ENCODE measurements around the gene GPR37L1. TPM values are rescaled to one million over a fixed set of nuclear protein-coding genes. Genes with fewer than 3 reads are reported as not detected.
"Not testable (repeated sequence)": the region's sequence is repeated elsewhere in the genome, so short reads cannot be mapped to it uniquely, and the experiment has no call there.

GPR37L1 gene
- total RNA-seq, 5 donors from 2014 or later (not counting 1 experiment from before 2014, with no cell fraction given), result not detected

- DNase-seq, result no peak
- ATAC-seq (replicated peaks in 1 of 4), result no peak
- WGBS (ENCODE audit: insufficient coverage), result 95% methylated on average over 27 of the region's 29 CpGs
- H3K27me3 ChIP-seq (replicated peaks in 1 of 2; ENCODE audit: control insufficient read depth in 2 of 2, extremely low read depth in 1 of 2, insufficient read depth in 2 of 2, low read length in 1 of 2), result peaks cover 0 to 9% of the 10 kb centered on the region in 2 experiments
- Mint-ChIP-seq H3K4me3 (no peak overlapping the region), H3K36me3 (no peaks in the 10 kb centered on the region), H3K27me3 (no peaks in the 10 kb centered on the region), H3K4me1 (no peaks in the 10 kb centered on the region), H3K27ac (no peak overlapping the region), H3K9me3 (no peaks in the 10 kb centered on the region)
- no peak overlapping the region for H3K27ac ChIP-seq (ENCODE audit: low read length)
- ChIA-PET CTCF (interaction anchor here in 1 of 2 donors (0.8 to 1.0 kb wide), 3 partner anchors 17 to 42 kb away, joined by 3 to 4 read pairs (median 3); partner anchors contain the start of gene PTPN7), POLR2A (no interaction called here)
- no peaks in the 10 kb centered on the region for H3K9me3 ChIP-seq
- no peaks in the 10 kb centered on the region for H3K36me3 ChIP-seq (ENCODE audit: control insufficient read depth in 2 of 2, extremely low read depth in 1 of 2, insufficient read depth in 1 of 2, low read length in 1 of 2)
- H3K4me1 ChIP-seq (ENCODE audit: control insufficient read depth in 1 of 2, extremely low read depth in 1 of 2, insufficient read depth in 2 of 2, low read length in 2 of 2), result no peaks in the 10 kb centered on the region
- no peak overlapping the region for H3K4me3 ChIP-seq (ENCODE audit: control insufficient read depth in 1 of 2, extremely low read depth in 1 of 2, low read length in 1 of 2)
These were observed 54.5 kb downstream of the GPR37L1 start for GRCh38 chr1:202176949-202177927.

GRCh38 chr1:202179828-202180750 lies 57.4 kb downstream of the GPR37L1 start:
- no peak overlapping the region for H3K27ac ChIP-seq (ENCODE audit: low read length)
- Mint-ChIP-seq H3K36me3 (no peaks in the 10 kb centered on the region), H3K4me1 (peaks cover 11 to 12% (median 12%) of the 10 kb centered on the region in 3 donors), H3K27me3 (peaks cover 0 to 4% of the 10 kb centered on the region in 2 donors), H3K27ac (no peak overlapping the region), H3K9me3 (no peaks in the 10 kb centered on the region), H3K4me3 (no peak overlapping the region)
- H3K4me1 ChIP-seq (ENCODE audit: control insufficient read depth in 1 of 2, extremely low read depth in 1 of 2, insufficient read depth in 2 of 2, low read length in 2 of 2), result peaks cover 0 to 9% of the 10 kb centered on the region in 2 experiments
- peaks cover 0 to 22% of the 10 kb centered on the region in 2 experiments for H3K27me3 ChIP-seq (replicated peaks in 1 of 2; ENCODE audit: control insufficient read depth in 2 of 2, extremely low read depth in 1 of 2, insufficient read depth in 2 of 2, low read length in 1 of 2)
- no peak for DNase-seq
- ATAC-seq (replicated peaks in 1 of 4), result no peak
- ChIA-PET CTCF (interaction anchor here in 1 of 2 donors (1.3 kb wide), 1 partner anchor 13 kb away, joined by 3 read pairs; no protein-coding TSS in a partner anchor), POLR2A (no interaction called here)
- H3K9me3 ChIP-seq, result no peaks in the 10 kb centered on the region
- 85% methylated on average over 14 of the region's 19 CpGs for WGBS (ENCODE audit: insufficient coverage)
- no peaks in the 10 kb centered on the region for H3K36me3 ChIP-seq (ENCODE audit: control insufficient read depth in 2 of 2, extremely low read depth in 1 of 2, insufficient read depth in 1 of 2, low read length in 1 of 2)
- H3K4me3 ChIP-seq (ENCODE audit: control insufficient read depth in 1 of 2, extremely low read depth in 1 of 2, low read length in 1 of 2), result no peak overlapping the region

- H3K9me3 ChIP-seq; H3K9me3 Mint-ChIP-seq; CTCF ChIA-PET; H3K36me3 ChIP-seq (ENCODE audit: control insufficient read depth in 2 of 2, extremely low read depth in 1 of 2, insufficient read depth in 1 of 2, low read length in 1 of 2); DNase-seq; H3K4me3 ChIP-seq (ENCODE audit: control insufficient read depth in 1 of 2, extremely low read depth in 1 of 2, low read length in 1 of 2); H3K27ac Mint-ChIP-seq; POLR2A ChIA-PET; ATAC-seq (replicated peaks in 1 of 4); H3K27me3 Mint-ChIP-seq; H3K4me3 Mint-ChIP-seq; H3K27ac ChIP-seq (ENCODE audit: low read length); H3K36me3 Mint-ChIP-seq: not testable (repeated sequence)
- 100% methylated on average over 1 of the region's 2 CpGs for WGBS (ENCODE audit: insufficient coverage)
- Histone ChIP-seq H3K27me3 (replicated peaks in 1 of 2; ENCODE audit: control insufficient read depth in 2 of 2, extremely low read depth in 1 of 2, insufficient read depth in 2 of 2, low read length in 1 of 2) (peaks cover 0 to 26% of the 10 kb centered on the region in 2 experiments), H3K4me1 (ENCODE audit: control insufficient read depth in 1 of 2, extremely low read depth in 1 of 2, insufficient read depth in 2 of 2, low read length in 2 of 2) (peaks cover 0 to 12% of the 10 kb centered on the region in 2 experiments)
- peaks cover 11 to 12% (median 12%) of the 10 kb centered on the region in 3 donors for H3K4me1 Mint-ChIP-seq
These were observed 58.0 kb downstream of the GPR37L1 start for GRCh38 chr1:202180751-202181139.

GRCh38 chr1:202181586-202181985 lies 58.9 kb downstream of the GPR37L1 start:
- Histone ChIP-seq H3K4me3 (ENCODE audit: control insufficient read depth in 1 of 2, extremely low read depth in 1 of 2, low read length in 1 of 2) (no peak overlapping the region), H3K4me1 (ENCODE audit: control insufficient read depth in 1 of 2, extremely low read depth in 1 of 2, insufficient read depth in 2 of 2, low read length in 2 of 2) (peaks cover 0 to 12% of the 10 kb centered on the region in 2 experiments), H3K27me3 (replicated peaks in 1 of 2; ENCODE audit: control insufficient read depth in 2 of 2, extremely low read depth in 1 of 2, insufficient read depth in 2 of 2, low read length in 1 of 2) (peaks cover 0 to 30% of the 10 kb centered on the region in 2 experiments), H3K9me3 (no peaks in the 10 kb centered on the region), H3K27ac (ENCODE audit: low read length) (no peak overlapping the region), H3K36me3 (ENCODE audit: control insufficient read depth in 2 of 2, extremely low read depth in 1 of 2, insufficient read depth in 1 of 2, low read length in 1 of 2) (no peaks in the 10 kb centered on the region)
- 86% methylated on average over 2 of the region's 7 CpGs for WGBS (ENCODE audit: insufficient coverage)
- Mint-ChIP-seq H3K4me1 (peaks cover 11 to 12% (median 12%) of the 10 kb centered on the region in 3 donors), H3K27ac (no peak overlapping the region), H3K27me3 (peaks cover 0 to 5% of the 10 kb centered on the region in 2 donors), H3K36me3 (no peaks in the 10 kb centered on the region), H3K9me3 (no peaks in the 10 kb centered on the region), H3K4me3 (no peak overlapping the region)
- ATAC-seq (replicated peaks in 1 of 4) (no peak), DNase-seq (no peak)
- ChIA-PET POLR2A (no interaction called here), CTCF (no interaction called here)

- Mint-ChIP-seq H3K4me1 (peaks cover 11 to 12% (median 12%) of the 10 kb centered on the region in 3 donors), H3K36me3 (no peaks in the 10 kb centered on the region), H3K9me3 (no peaks in the 10 kb centered on the region), H3K4me3 (no peak overlapping the region), H3K27me3 (peaks cover 0 to 5% of the 10 kb centered on the region in 2 donors), H3K27ac (no peak overlapping the region)
- Histone ChIP-seq H3K4me1 (ENCODE audit: control insufficient read depth in 1 of 2, extremely low read depth in 1 of 2, insufficient read depth in 2 of 2, low read length in 2 of 2) (peaks cover 0 to 12% of the 10 kb centered on the region in 2 experiments), H3K27ac (ENCODE audit: low read length) (no peak overlapping the region), H3K36me3 (ENCODE audit: control insufficient read depth in 2 of 2, extremely low read depth in 1 of 2, insufficient read depth in 1 of 2, low read length in 1 of 2) (no peaks in the 10 kb centered on the region), H3K9me3 (no peaks in the 10 kb centered on the region), H3K27me3 (replicated peaks in 1 of 2; ENCODE audit: control insufficient read depth in 2 of 2, extremely low read depth in 1 of 2, insufficient read depth in 2 of 2, low read length in 1 of 2) (peaks cover 0 to 37% of the 10 kb centered on the region in 2 experiments), H3K4me3 (ENCODE audit: control insufficient read depth in 1 of 2, extremely low read depth in 1 of 2, low read length in 1 of 2) (no peak overlapping the region)
- CTCF ChIA-PET, result interaction anchor here in 1 of 2 donors (1.2 kb wide), 1 partner anchor 11 kb away, joined by 3 read pairs; no protein-coding TSS in a partner anchor
- WGBS (ENCODE audit: insufficient coverage), result 85% methylated on average over 7 of the region's 8 CpGs
- ATAC-seq (replicated peaks in 1 of 4) (no peak), DNase-seq (no peak)
- POLR2A ChIA-PET, result no interaction called here
These were observed 59.5 kb downstream of the GPR37L1 start for GRCh38 chr1:202182040-202182877.
